Keratinocyte (primary cell): ENCODE data around the gene ADD2. TPM values are rescaled to one million over a fixed set of nuclear protein-coding genes. Genes with fewer than 3 reads are reported as not detected.

ENCODE experiments used
- DNase-seq: peaks from one replicate; pipeline ENCODE4 v3.0.0-alpha.2; 2011; ENCODE audit warnings: low read depth, missing footprints, low spot score
- FAIRE-seq: peaks from 2 replicates; lab custom pipeline; 2011; peaks lifted over from hg19 to GRCh38; lab: Jason Lieb, UNC
- H2AFZ ChIP-seq: 2 replicates; pipeline ENCODE4 v1.6.0; 2012; ENCODE audit warnings: low read length, control low read depth, inconsistent platforms; ENCODE audit not compliant: control insufficient read depth
- H3K27ac ChIP-seq: 2 replicates; pipeline ENCODE4 v1.5.1; 2011; ENCODE audit warnings: low read length; ENCODE audit not compliant: control insufficient read depth, insufficient read depth
- H3K27me3 ChIP-seq: 3 replicates; pipeline ENCODE4 v1.6.0; 2011; ENCODE audit warnings: low read length; ENCODE audit not compliant: control insufficient read depth, insufficient read depth; ENCODE audit errors: extremely low read depth
- H3K36me3 ChIP-seq, 2 experiments: 2 replicates in 1 of 2; 3 replicates in 1 of 2; pipeline ENCODE4 v1.5.1; 2011; ENCODE audit warnings: low read length in 2 of 2, mild to moderate bottlenecking in 1 of 2; ENCODE audit not compliant: control insufficient read depth in 2 of 2, insufficient read depth in 2 of 2; ENCODE audit errors: extremely low read depth in 1 of 2
- H3K4me1 ChIP-seq: 3 replicates; pipeline ENCODE4 v1.5.1; 2011; ENCODE audit warnings: low read length; ENCODE audit not compliant: control insufficient read depth, insufficient read depth; ENCODE audit errors: extremely low read depth
- H3K4me2 ChIP-seq: 3 replicates; pipeline ENCODE4 v1.6.0; 2011; ENCODE audit warnings: low read depth, low read length; ENCODE audit not compliant: control insufficient read depth, insufficient read depth; ENCODE audit errors: extremely low read depth
- H3K4me3 ChIP-seq, 3 experiments: fragments of 200-600 bp in 1 of 3; sonication (generic) in 1 of 3; 2 replicates in 2 of 3; 3 replicates in 1 of 3; pipeline ENCODE4 v1.5.1; 2011 to 2016; ENCODE audit warnings: low read length in 3 of 3, mild to moderate bottlenecking in 3 of 3, control low read depth in 2 of 3, inconsistent platforms in 1 of 3, low read depth in 1 of 3, mixed read lengths in 1 of 3, mixed run types in 1 of 3, moderate library complexity in 1 of 3; ENCODE audit not compliant: control insufficient read depth in 2 of 3, insufficient read depth in 2 of 3; ENCODE audit errors: extremely low read depth in 1 of 3
- H3K79me2 ChIP-seq: 2 replicates; pipeline ENCODE4 v1.6.0; 2012; ENCODE audit warnings: low read length; ENCODE audit not compliant: control insufficient read depth, insufficient read depth
- H3K9ac ChIP-seq: 3 replicates; pipeline ENCODE4 v1.6.0; 2011; ENCODE audit warnings: low read length; ENCODE audit not compliant: control insufficient read depth, insufficient read depth; ENCODE audit errors: extremely low read depth
- H3K9me1 ChIP-seq: 3 replicates; pipeline ENCODE4 v1.6.0; 2011; ENCODE audit warnings: low read length; ENCODE audit not compliant: control insufficient read depth, insufficient read depth; ENCODE audit errors: extremely low read depth
- H3K9me3 ChIP-seq: 2 replicates; pipeline ENCODE4 v1.5.1; 2012; ENCODE audit warnings: low read depth, low read length; ENCODE audit not compliant: control insufficient read depth
- H4K20me1 ChIP-seq: 3 replicates; pipeline ENCODE4 v1.6.0; 2011; ENCODE audit warnings: low read length; ENCODE audit not compliant: control insufficient read depth, insufficient read depth; ENCODE audit errors: extremely low read depth
- CTCF ChIP-seq, 3 experiments: IDR thresholded peaks in 1 of 3; conservative IDR thresholded peaks in 1 of 3; optimal IDR thresholded peaks in 1 of 3; 2 replicates in 2 of 3; 3 replicates in 1 of 3; pipeline versions ENCODE3 to v1.5.1; 2011; ENCODE audit warnings: low read length in 3 of 3, mild to moderate bottlenecking in 3 of 3, moderate library complexity in 2 of 3, control low read depth in 1 of 3, inconsistent platforms in 1 of 3; ENCODE audit not compliant: insufficient read depth in 2 of 3; ENCODE audit errors: extremely low read depth in 1 of 3
- EZH2 ChIP-seq: IDR thresholded peaks from one replicate; pipeline ENCODE4 v1.6.1; 2012; ENCODE audit warnings: inconsistent platforms, mild to moderate bottlenecking, low read length, moderate library complexity
- dilution Hi-C: fragments of 300-500 bp; cut with MboI; formaldehyde crosslinking; loops from one replicate; pipeline ENCODE4 v1.7.0; 2020; ENCODE audit warnings: low sequenced_read_pairs; ENCODE audit not compliant: extremely low pct_ligation_motif_present
- polyA plus RNA-seq, 5 experiments: library from polyadenylated mRNA; depleted of rRNA in 3 of 5; stranded (reverse) in 3 of 5; stranded (forward) in 1 of 5; unstranded in 1 of 5; fragments of >200 nt; gene quantifications; 1 replicate in 1 of 5; 2 replicates in 3 of 5; 3 replicates in 1 of 5; pipeline versions ENCODE4 v1.2.1 to v1.2.3, GENCODE V29; 2011 to 2012; ENCODE audit warnings: missing spikeins in 2 of 5, low read depth in 1 of 5, low replicate concordance in 1 of 5

The ADD2 gene
- polyA plus RNA-seq, 1 donor (not counting 4 experiments of a cell fraction or from before 2014, with no cell fraction given) = 0.05 TPM

GRCh38 chr2:70616168-70616694, 151.8 kb downstream of the ADD2 start:
- Histone ChIP-seq H3K4me3 (no peak overlapping the region), H3K27me3 (no peaks in the 10 kb centered on the region), H3K36me3 (no peaks in the 10 kb centered on the region), H3K9ac (peak overlapping the region; percentile 24), H3K79me2 (no peaks in the 10 kb centered on the region), H3K4me2 (peak overlapping the region; percentile 27), H2AFZ (no peak overlapping the region), H3K27ac (peak overlapping the region; percentile 59), H4K20me1 (no peaks in the 10 kb centered on the region), H3K4me1 (peaks cover 29% of the 10 kb centered on the region), H3K9me1 (no peaks in the 10 kb centered on the region), H3K9me3 (no peaks in the 10 kb centered on the region)
- dilution Hi-C loops = no loop called here
- DNase-seq (peak; percentile 96), FAIRE-seq (peak; percentile 99)
- TF ChIP-seq CTCF (optimal IDR thresholded peaks at IDR 0.05 in 1 of 3, IDR thresholded peaks at IDR 0.05 in 1 of 3, conservative IDR thresholded peaks at IDR 0.05 in 1 of 3; ENCODE audit: extremely low read depth in 1 of 3, insufficient read depth in 2 of 3, low read length in 3 of 3) = no peak
- TF ChIP-seq EZH2 = no peak

GRCh38 chr2:70615222-70615621, 152.8 kb downstream of the ADD2 start:
- Histone ChIP-seq H2AFZ (no peak overlapping the region), H3K9me1 (no peaks in the 10 kb centered on the region), H3K36me3 (no peaks in the 10 kb centered on the region), H3K79me2 (no peaks in the 10 kb centered on the region), H3K4me3 (no peak overlapping the region), H3K9ac (no peak overlapping the region), H3K4me1 (peaks cover 29% of the 10 kb centered on the region), H3K27me3 (no peaks in the 10 kb centered on the region), H3K27ac (no peak overlapping the region), H4K20me1 (no peaks in the 10 kb centered on the region), H3K9me3 (no peaks in the 10 kb centered on the region), H3K4me2 (no peak overlapping the region)
- DNase-seq (no peak), FAIRE-seq (peak; percentile 36)
- peak in 1 of 3 experiments; percentile 29 for TF ChIP-seq CTCF (optimal IDR thresholded peaks at IDR 0.05 in 1 of 3, IDR thresholded peaks at IDR 0.05 in 1 of 3, conservative IDR thresholded peaks at IDR 0.05 in 1 of 3; ENCODE audit: extremely low read depth in 1 of 3, insufficient read depth in 2 of 3, low read length in 3 of 3)
- TF ChIP-seq EZH2 = no peak
- dilution Hi-C loops = no loop called here
